NCI-H2107 (cell line): ENCODE data around the gene PGAM1.
"Not testable (repeated sequence)": the region's sequence is repeated elsewhere in the genome, so short reads cannot be mapped to it uniquely, and the experiment has no call there.

Experiments used
- DNase-seq: peaks from one replicate; lab custom pipeline; 2025; lab: John Stamatoyannopoulos, UW

PGAM1 gene

GRCh38 chr10:97459111-97459510 lies 33.1 kb downstream of the PGAM1 start:
- no peak for DNase-seq

DNA sequence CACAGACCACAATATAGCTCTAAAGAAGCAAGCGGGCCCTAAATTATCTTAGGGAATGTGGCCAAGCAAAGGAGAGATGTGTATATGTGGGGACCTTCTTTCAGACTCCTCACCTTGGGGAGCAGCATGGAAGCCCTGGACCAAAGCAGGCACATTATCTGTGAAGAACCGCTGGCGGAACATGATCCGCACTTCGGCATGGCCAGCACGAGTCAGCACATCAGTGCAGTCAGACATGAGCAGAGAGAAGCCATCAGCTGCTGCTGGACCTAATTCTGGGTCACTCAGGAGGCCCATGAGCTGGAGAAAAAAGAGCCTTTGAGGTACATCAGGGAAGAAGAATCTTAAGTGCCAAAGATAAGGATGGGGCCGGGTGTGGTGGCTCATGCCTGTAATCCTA lies 33.9 kb downstream of the PGAM1 start:
- DNase-seq: no peak

GRCh38 chr10:97462309-97462708 lies 36.3 kb downstream of the PGAM1 start:
- no peak for DNase-seq

GRCh38 chr10:97463363-97464132 lies 37.6 kb downstream of the PGAM1 start:
- DNase-seq: peak; percentile 17

- DNase-seq: no peak
Measured at GRCh38 chr10:97464226-97464625, 38.2 kb downstream of the PGAM1 start.

- DNase-seq: no peak
Measured at GRCh38 chr10:97465982-97466381, 40.0 kb downstream of the PGAM1 start.

GRCh38 chr10:97466755-97467154 lies 40.8 kb downstream of the PGAM1 start:
- DNase-seq: no peak

GRCh38 chr10:97468162-97468561 lies 42.2 kb downstream of the PGAM1 start:
- DNase-seq: no peak

DNA sequence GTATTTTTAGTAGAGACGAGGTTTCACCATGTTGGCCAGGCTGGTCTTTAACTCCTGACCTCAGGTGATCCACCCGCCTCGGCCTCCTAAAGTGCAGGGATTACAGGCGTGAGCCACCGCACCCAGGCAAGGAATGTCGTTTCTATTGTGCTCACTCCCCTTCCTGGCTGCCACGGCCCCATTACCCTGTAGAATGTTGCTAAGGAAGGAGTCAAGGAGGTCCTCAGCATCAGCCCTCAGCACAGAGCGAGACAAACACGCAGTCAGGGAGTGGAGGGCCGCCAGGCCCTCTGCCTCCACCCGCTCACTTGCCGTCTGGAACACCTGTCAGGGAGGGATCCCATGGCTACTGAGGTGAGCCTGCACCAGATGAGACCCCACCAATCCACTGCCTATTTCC lies 42.8 kb downstream of the PGAM1 start:
- not testable (repeated sequence) for DNase-seq

GRCh38 chr10:97474918-97475317 lies 48.9 kb downstream of the PGAM1 start:
- DNase-seq: no peak

- DNase-seq: no peak
Measured at GRCh38 chr10:97475936-97476594, 50.1 kb downstream of the PGAM1 start.

GRCh38 chr10:97479410-97479809 lies 53.4 kb downstream of the PGAM1 start:
- DNase-seq: not testable (repeated sequence)

- no peak for DNase-seq
Measured at GRCh38 chr10:97479939-97480338, 53.9 kb downstream of the PGAM1 start.

DNA sequence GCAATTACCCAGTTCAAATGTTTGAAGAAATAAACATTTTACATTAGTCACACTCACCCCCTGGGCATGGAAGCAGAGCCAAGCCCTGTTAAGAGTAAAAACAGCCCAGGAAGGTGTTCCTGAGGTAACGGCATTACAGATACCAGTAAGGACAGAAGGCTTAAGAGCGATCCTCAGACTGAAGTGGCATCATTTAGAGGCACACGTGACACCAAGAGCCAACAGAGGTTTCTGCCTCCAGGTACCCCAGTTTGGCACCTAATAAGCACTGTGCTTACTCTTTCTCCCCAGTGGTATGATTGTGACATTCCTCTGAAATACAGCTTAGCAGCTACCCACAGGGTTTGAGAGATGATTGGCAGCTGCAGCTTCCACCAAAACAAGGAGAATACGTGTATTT lies 55.1 kb downstream of the PGAM1 start:
- DNase-seq: no peak

GRCh38 chr10:97482381-97482780 lies 56.4 kb downstream of the PGAM1 start:
- no peak for DNase-seq
